SU-DHL-6 (cell line): ENCODE measurements around the gene CLASP1.

ENCODE experiments used
- H2AFZ ChIP-seq: fragments of 200-600 bp; sonication (generic); 2 replicates; pipeline ENCODE4 v1.6.1; 2014; ENCODE audit warnings: low read depth, mild to moderate bottlenecking, moderate library complexity, mixed read lengths, antibody characterized with exemption, low read length; ENCODE audit not compliant: severe bottlenecking
- H3F3A ChIP-seq: fragments of 200-600 bp; shearing (Covaris generic); 2 replicates; pipeline ENCODE4 v1.6.0; 2016; ENCODE audit warnings: antibody characterized with exemption, mild to moderate bottlenecking; ENCODE audit not compliant: insufficient read depth
- H3K27ac ChIP-seq: fragments of 200-600 bp; sonication (generic); 2 replicates; pipeline ENCODE4 v1.5.1; 2016; ENCODE audit warnings: low read depth, mild to moderate bottlenecking, low read length, moderate library complexity, mixed read lengths
- H3K27me3 ChIP-seq: fragments of 200-600 bp; sonication (generic), shearing (Covaris generic); 2 replicates; pipeline ENCODE4 v1.6.0; 2014; ENCODE audit warnings: mild to moderate bottlenecking, low read length
- H3K36me3 ChIP-seq: fragments of 200-600 bp; sonication (generic); 2 replicates; pipeline ENCODE4 v1.6.1; 2014; ENCODE audit warnings: mild to moderate bottlenecking, low read length, mixed read lengths
- H3K4me2 ChIP-seq: fragments of 300-600, 200-600 bp; shearing (Covaris generic), sonication (generic); 2 replicates; pipeline ENCODE4 v1.6.0; 2014; ENCODE audit warnings: low read length, low read depth, mild to moderate bottlenecking; ENCODE audit not compliant: poor library complexity, severe bottlenecking
- H3K4me3 ChIP-seq: fragments of 200-600 bp; sonication (generic); 2 replicates; pipeline ENCODE4 v1.5.1; 2014; ENCODE audit warnings: antibody characterized with exemption, low read length, mild to moderate bottlenecking, mixed read lengths; ENCODE audit not compliant: insufficient read depth, poor library complexity, severe bottlenecking
- H3K79me2 ChIP-seq: fragments of 200-600 bp; sonication (generic); 2 replicates; pipeline ENCODE4 v1.6.1; 2014; ENCODE audit warnings: mild to moderate bottlenecking, low read length, moderate library complexity; ENCODE audit not compliant: insufficient read depth
- H3K9ac ChIP-seq: fragments of 200-600 bp; sonication (generic); 2 replicates; pipeline ENCODE4 v1.7.0; 2014; ENCODE audit warnings: mild to moderate bottlenecking, low read length
- H3K9me2 ChIP-seq: fragments of 200-600 bp; sonication (generic); replicated peaks from 2 replicates; pipeline ENCODE4 v1.6.1; 2014; ENCODE audit warnings: low read length; ENCODE audit not compliant: insufficient read depth
- H3K9me3 ChIP-seq: fragments of 200-600 bp; sonication (generic); 2 replicates; pipeline ENCODE4 v1.6.1; 2014; ENCODE audit warnings: low read length, mixed read lengths; ENCODE audit not compliant: insufficient read depth
- H4K20me1 ChIP-seq: fragments of 200-600 bp; sonication (generic); 2 replicates; pipeline ENCODE4 v1.6.1; 2014; ENCODE audit warnings: low read depth, mild to moderate bottlenecking, antibody characterized with exemption, low read length, moderate library complexity, mixed read lengths
- EZH2phosphoT487 ChIP-seq: fragments of 200-600 bp; sonication (generic), shearing (Covaris generic); conservative IDR thresholded peaks from 2 replicates; pipeline ENCODE4 v1.6.1; 2018; ENCODE audit warnings: mild to moderate bottlenecking, antibody characterized with exemption, low read length, moderate library complexity, mixed read lengths
- TF ChIP-seq, protein P1 (sequence below): fragments of 200-600 bp; sonication (generic); IDR thresholded peaks from one replicate; pipeline ENCODE4 v1.5.1; 2017; ENCODE audit warnings: antibody characterized with exemption, mild to moderate bottlenecking, low read length, moderate library complexity; ENCODE audit not compliant: insufficient read depth, poor library complexity, severe bottlenecking

Gene CLASP1

DNA sequence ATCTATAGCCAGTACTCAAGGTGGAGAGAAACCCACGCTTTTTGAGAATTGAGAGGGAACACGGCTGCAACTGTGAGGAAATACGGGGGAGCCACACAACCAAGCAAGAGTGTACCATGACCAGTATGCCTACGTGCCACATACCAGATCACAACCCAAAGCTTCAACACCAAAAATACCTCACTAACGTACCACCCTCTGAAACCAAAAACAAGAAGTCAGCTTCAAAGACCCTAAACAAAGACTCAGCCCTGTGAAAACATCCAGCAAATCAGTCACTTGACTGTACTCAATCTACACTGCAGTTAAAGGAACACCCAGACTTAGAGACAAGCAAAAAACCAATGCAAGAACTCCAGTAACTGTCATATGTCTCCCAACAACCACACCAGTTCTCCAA is 101.6 kb downstream of the CLASP1 start:
- Histone ChIP-seq H3K9me3 (no peaks in the 10 kb centered on the region), H3K79me2 (peaks cover 70% of the 10 kb centered on the region), H3K9ac (no peak overlapping the region), H3K4me2 (peak overlapping the region; percentile 29), H3K27ac (peak overlapping the region; percentile 16; the same call in 1 of the 2 replicates), H3K36me3 (no peaks in the 10 kb centered on the region), H3K4me3 (no peak overlapping the region), H3K27me3 (no peaks in the 10 kb centered on the region), H3K9me2 (no peaks in the 10 kb centered on the region), H4K20me1 (0 out of 2 replicates have a peak, but pooled peaks cover 4% of the 10 kb centered on the region), H3F3A (no peaks in the 10 kb centered on the region), H2AFZ (no peak overlapping the region)
- TF ChIP-seq, protein P1, sequence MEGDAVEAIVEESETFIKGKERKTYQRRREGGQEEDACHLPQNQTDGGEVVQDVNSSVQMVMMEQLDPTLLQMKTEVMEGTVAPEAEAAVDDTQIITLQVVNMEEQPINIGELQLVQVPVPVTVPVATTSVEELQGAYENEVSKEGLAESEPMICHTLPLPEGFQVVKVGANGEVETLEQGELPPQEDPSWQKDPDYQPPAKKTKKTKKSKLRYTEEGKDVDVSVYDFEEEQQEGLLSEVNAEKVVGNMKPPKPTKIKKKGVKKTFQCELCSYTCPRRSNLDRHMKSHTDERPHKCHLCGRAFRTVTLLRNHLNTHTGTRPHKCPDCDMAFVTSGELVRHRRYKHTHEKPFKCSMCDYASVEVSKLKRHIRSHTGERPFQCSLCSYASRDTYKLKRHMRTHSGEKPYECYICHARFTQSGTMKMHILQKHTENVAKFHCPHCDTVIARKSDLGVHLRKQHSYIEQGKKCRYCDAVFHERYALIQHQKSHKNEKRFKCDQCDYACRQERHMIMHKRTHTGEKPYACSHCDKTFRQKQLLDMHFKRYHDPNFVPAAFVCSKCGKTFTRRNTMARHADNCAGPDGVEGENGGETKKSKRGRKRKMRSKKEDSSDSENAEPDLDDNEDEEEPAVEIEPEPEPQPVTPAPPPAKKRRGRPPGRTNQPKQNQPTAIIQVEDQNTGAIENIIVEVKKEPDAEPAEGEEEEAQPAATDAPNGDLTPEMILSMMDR = no peak
- TF ChIP-seq EZH2phosphoT487 = no peak

- no peak overlapping the region for H3K4me2 ChIP-seq
- H3F3A ChIP-seq = no peaks in the 10 kb centered on the region
- H3K27me3 ChIP-seq = no peaks in the 10 kb centered on the region
- H4K20me1 ChIP-seq = 0 out of 2 replicates have a peak, but pooled peaks cover 4% of the 10 kb centered on the region
- no peaks in the 10 kb centered on the region for H3K9me3 ChIP-seq
- TF ChIP-seq EZH2phosphoT487 = no peak
- TF ChIP-seq, protein P1 = no peak
- H3K9me2 ChIP-seq = no peaks in the 10 kb centered on the region
- no peak overlapping the region for H3K27ac ChIP-seq
- no peak overlapping the region for H2AFZ ChIP-seq
- H3K4me3 ChIP-seq = no peak overlapping the region
- H3K79me2 ChIP-seq = peaks cover 71% of the 10 kb centered on the region
- H3K36me3 ChIP-seq = no peaks in the 10 kb centered on the region
- H3K9ac ChIP-seq = no peak overlapping the region
These were observed 103.3 kb downstream of the CLASP1 start for GRCh38 chr2:121545913-121546312.

GRCh38 chr2:121545257-121545656 is 104.0 kb downstream of the CLASP1 start:
- TF ChIP-seq, protein P1 = no peak
- TF ChIP-seq EZH2phosphoT487 = no peak
- Histone ChIP-seq H3K27ac (no peak overlapping the region), H3K4me2 (no peak overlapping the region), H2AFZ (no peak overlapping the region), H3F3A (no peaks in the 10 kb centered on the region), H3K79me2 (peaks cover 70% of the 10 kb centered on the region), H3K9ac (no peak overlapping the region), H4K20me1 (0 out of 2 replicates have a peak, but pooled peaks cover 4% of the 10 kb centered on the region), H3K27me3 (no peaks in the 10 kb centered on the region), H3K9me2 (no peaks in the 10 kb centered on the region), H3K4me3 (no peak overlapping the region), H3K9me3 (no peaks in the 10 kb centered on the region), H3K36me3 (no peaks in the 10 kb centered on the region)
